SK-N-MC (cell line): ENCODE results near the gene ATP5F1E.

Experiments used
- EZH2 ChIP-seq: fragments of 200-600 bp; sonication (generic); IDR thresholded peaks from one replicate; pipeline ENCODE4 v1.6.1; 2017; ENCODE audit warnings: antibody characterized with exemption
- POLR2AphosphoS5 ChIP-seq: IDR thresholded peaks from 2 replicates; pipeline ENCODE4 v1.6.1; 2012; ENCODE audit warnings: mild to moderate bottlenecking, low read depth, low read length, borderline replicate concordance

DNA sequence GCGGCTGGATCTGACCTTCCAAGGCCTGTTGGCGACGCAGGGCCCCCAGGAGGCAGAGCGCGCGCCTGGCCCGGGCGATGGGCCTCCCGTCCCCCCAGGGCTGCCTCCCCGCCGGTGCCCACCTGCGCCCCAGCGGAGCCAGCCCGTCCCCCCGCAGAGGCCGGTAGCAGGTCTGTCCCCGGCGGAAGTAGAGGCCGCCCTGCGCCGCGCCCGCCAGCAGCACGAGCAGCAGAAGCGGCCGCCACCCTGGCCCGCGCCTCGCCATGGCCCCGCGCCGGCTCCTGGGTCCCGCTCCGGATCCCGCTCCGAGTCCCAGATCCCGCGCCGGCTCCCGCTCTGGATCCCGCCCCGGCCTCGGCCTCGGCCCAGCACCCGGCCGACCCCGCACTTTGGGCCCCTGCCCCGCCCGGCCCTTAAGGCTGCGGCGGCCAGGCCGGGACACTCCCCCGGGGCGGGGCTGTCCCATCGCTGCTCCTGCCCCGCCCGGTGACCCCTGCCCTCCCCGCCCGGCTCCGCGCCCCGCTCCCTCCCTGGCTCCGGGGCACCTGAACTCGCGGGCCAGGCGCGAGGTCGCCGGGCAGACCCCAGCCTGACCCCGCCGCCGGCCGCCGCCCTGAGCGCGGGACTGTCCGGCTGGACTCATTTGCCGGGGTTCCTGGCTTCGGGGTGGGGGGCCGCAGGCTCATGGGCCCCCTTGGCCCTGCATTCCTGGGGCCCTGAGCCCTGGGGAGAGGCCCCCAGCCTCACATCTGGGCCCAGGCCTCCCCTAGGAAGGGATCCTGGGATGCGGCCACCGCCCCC lies 25.1 kb downstream of the ATP5F1E start, which contains the start of gene CTSZ:
- no peak for TF ChIP-seq POLR2AphosphoS5
- TF ChIP-seq EZH2: no peak
